GM20000 (cell line): ENCODE measurements around the gene GSTT2.
A peak's percentile ranks its signal among the peaks of the same experiment; 100 is the strongest.
"Not testable (repeated sequence)": the region's sequence is repeated elsewhere in the genome, so short reads cannot be mapped to it uniquely, and the experiment has no call there.

Source experiments
- DNase-seq: peaks from one replicate; pipeline ENCODE4 v3.0.0; 2012; ENCODE audit warnings: low spot score
- TF ChIP-seq, protein P1 (sequence below): IDR thresholded peaks from 2 replicates; pipeline ENCODE4 v1.5.1; 2012; ENCODE audit warnings: mild to moderate bottlenecking, control low read depth; ENCODE audit errors: extremely low read depth, missing control alignments

The GSTT2 gene

DNA sequence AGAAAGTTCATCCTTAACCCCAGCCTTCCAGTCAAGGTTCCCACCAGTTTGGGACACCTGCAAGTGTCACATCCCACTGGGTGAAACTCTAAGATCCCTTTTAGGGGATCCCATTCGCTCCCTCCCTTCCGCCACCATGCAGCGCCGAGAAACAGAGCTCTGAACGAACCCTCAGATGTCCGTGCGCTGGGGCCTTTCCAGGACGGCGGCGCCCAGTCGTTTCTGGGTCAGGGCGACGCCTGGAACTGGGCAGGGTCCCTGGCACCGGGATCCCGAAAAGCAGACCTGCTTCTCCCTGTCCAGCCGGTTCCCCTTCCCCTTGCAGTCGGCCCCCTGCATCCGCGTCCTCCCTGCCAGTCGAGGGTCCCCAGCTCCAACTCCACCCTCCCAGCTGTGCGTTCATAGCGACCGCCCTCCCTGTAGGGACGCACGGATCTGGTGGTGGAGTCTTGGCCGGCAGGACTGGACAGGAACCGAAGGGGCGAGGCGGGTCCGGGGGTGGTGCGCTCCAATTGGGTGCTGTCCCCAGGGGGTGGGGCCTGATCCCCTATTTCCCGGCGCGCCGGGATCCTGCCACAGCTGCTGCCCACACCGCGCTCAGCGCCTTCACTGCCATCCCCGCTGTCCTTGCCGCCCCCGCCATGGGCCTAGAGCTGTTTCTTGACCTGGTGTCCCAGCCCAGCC lies at the start of gene GSTT2:
GSTT2 (plus strand) TSS at position 578 of the 684 bp plus-strand sequence.
- not testable (repeated sequence) for DNase-seq

DNA sequence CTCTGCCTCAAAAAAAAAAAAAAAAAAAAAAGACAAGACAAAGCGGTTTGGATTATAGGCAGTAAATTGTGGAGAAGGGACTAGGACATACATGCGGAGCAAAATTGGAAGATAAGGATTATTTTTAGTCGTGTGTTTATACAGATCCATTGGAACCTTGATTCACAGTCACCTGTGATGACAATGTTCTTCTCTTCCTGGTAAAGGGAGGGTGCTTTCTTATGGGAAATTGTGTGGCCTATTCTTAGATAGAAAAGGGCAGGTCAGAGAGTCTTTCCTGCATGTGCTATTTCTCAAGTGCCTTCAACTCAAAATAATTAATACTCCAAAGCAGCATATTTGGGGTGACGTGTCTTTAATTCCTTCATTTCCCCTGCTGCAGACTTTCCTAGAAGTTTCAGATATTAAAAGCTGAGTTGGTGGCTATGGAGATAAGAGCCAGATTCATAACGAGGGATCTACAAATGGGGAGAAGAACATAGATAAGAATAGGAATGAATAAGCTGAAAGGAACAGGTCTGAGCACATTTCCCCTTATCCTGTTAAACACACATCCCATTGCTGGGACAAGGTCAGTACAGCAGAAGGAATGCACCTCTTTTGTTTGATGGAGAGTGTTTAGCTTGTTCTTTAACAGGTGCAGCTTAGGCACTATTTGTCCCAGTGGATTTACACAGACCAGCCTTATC lies 41.5 kb upstream of the GSTT2 start:
- no peak for DNase-seq
- TF ChIP-seq, protein P1, sequence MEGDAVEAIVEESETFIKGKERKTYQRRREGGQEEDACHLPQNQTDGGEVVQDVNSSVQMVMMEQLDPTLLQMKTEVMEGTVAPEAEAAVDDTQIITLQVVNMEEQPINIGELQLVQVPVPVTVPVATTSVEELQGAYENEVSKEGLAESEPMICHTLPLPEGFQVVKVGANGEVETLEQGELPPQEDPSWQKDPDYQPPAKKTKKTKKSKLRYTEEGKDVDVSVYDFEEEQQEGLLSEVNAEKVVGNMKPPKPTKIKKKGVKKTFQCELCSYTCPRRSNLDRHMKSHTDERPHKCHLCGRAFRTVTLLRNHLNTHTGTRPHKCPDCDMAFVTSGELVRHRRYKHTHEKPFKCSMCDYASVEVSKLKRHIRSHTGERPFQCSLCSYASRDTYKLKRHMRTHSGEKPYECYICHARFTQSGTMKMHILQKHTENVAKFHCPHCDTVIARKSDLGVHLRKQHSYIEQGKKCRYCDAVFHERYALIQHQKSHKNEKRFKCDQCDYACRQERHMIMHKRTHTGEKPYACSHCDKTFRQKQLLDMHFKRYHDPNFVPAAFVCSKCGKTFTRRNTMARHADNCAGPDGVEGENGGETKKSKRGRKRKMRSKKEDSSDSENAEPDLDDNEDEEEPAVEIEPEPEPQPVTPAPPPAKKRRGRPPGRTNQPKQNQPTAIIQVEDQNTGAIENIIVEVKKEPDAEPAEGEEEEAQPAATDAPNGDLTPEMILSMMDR = no peak

DNA sequence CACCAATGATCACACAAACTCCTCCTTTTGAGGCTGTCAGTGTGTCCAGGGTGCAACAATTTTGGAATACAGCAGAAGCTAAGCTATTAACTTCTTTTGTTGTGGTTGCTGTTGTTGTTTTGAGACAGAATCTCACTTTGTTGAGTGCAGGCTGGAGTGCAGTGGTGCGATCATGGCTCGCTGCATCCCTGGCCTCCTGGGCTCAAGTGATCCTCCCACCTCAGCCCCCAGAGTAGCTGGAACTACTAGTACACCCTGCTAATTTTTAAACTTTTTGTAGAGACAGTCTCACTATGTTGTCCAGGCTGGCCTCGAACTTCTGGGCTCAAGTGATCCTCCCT lies 40.9 kb upstream of the GSTT2 start:
- TF ChIP-seq, protein P1 = no peak
- DNase-seq = no peak

DNA sequence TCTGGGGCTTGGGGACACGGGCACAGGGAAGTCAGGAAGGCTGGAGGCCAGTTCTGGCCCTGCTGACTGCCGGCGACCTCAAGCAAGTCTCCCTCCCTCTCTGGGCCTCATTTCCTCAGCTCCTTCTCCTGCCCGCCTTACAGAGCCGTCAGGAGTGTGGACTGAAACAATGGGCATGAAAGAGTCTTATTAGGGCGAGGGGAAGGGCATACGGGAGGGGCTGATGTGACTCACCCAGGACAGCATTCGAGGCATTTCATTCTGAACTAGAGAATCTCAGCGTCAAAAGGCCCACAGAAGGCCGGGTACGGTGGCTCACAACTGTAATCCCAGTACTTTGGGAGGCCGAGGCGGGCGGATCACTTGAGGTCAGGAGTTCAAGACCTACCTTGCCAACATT lies 39.8 kb upstream of the GSTT2 start:
- DNase-seq = not testable (repeated sequence)

DNA sequence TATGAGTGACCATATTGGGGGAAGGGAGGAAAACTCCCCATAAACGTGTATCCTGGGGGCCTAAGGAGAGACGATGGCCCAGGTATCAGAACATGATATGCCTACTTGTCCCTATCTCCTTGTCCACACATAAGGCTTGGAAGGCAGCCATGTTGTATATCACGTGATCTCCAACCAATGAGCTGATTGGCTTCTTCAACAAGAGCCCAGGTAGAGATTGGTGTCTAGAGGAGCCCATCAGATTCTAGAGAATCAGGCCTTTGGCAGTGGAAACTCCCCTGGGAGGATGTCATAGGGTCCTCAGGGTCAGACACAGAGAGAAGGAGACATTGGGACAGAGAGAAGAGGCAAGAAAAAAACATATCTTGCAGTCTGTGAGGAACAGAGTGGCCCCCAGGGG lies 32.5 kb upstream of the GSTT2 start:
- DNase-seq = not testable (repeated sequence)

DNA sequence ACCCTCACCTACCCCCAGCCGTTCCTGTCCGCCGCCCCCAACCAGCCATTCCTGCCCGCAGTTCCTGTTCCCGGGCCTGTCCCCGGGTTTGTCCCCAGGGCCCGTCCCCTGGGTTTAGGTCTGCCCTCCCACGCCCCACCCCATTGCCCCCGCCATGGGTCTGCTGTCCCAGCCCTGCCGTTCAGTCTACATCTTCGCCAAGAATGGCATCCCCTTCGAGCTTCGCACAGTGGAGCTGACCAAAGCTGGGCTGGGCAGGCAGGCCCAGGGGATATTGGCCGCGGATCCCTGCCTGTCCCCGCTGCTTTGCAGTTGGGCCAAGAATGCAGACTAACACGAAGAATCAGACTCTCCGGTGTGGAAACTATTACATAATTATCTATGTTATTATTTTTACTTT lies 30.2 kb upstream of the GSTT2 start:
- DNase-seq = not testable (repeated sequence)

DNA sequence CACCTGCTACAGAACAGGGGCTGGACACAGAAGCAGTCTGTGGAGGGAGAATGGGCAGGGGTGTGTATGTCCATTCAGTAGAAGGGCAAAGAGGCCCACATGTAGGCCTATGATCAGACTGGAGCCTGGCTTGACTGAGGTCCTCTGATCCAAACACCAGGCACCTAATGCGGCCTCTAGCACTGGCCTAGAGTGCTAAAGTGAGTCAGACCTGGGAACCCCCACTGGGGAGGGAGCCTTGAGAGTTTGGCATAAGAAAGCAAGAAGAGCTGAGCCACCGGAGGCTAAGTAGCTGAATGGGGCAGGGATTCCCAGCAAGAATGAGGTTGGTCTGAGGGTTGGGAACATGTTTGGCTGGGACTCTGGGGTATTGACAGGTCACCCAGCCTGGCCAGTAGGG lies 28.6 kb upstream of the GSTT2 start:
- not testable (repeated sequence) for DNase-seq

DNA sequence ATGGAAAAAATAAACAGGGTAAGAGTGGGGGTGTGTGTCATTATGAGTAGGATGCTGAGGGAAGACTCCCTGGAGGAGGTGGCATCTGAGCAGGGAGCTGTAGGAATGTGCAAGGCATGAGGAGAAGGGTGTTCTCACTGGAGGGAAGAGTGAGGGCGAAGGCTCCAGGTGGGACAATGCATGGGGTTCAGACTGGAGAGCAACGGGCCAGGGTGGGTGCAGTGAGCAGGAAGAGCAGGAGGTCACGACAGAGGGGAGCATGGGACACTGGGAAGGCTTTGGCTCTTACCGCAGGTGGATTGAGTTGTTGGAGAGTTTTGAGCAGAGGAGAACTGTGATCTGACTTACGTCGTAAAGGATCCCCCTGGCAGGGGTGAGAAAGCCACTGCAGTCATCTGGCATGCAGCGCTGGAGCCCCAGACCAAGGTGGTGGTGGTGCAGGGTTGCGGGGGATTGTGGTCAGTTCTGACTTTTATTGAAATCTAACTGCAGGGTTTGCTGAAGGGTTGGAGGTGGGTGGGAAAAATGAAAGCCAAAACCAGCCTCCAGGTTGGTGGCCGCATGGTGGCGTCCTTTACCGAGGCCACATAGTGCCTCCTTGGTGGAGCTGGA lies 27.0 kb upstream of the GSTT2 start:
- DNase-seq = not testable (repeated sequence)

DNA sequence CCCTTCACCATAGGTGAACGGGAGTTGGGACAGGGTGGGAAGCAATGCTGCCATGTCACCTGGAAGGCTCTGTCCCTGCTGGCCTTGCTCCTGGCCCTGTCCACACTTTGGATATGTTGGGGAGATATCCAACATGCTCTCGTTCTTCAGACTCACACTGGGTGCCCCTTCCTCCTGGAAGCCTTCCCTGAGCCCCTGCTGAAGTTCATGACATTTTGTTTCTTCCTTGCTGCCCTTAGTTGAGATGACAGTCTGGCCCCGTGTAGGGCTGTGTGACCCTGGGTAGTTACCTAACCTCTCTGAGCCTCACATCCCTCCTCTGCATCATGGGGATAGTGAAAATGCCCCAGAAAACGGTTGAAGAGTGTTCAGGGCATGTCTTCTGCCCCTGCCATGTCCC lies 26.4 kb upstream of the GSTT2 start:
- not testable (repeated sequence) for DNase-seq

DNA sequence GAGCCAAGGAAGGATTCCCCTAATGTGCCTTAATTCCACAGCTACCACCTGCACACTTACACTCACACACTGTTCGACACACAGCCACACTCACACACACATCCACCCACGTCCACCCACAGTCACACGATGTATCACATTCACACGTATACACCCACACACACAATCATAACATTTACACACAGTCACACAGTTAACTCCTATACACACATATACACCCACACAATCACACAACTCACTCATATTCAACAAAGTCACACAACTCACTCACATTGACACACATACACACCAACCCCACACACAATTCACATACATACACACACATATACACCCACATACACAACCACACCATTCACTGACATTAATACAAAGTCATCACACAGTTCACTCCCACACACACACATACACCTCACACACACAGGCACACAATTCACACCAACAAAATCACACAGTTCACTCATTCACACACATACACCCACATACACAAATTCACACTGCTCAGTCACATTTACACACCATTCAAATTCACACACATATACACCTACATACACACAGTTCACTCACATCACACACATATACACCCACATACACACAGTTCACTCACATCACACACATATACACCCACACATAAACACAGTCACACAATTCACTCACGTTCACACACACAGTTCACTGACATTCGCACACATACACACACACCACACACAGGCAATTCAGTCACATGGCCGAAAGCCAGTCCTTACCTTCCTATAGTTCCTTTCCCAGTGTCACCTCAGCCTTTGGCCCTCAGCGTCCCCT lies 25.5 kb upstream of the GSTT2 start:
- not testable (repeated sequence) for DNase-seq

DNA sequence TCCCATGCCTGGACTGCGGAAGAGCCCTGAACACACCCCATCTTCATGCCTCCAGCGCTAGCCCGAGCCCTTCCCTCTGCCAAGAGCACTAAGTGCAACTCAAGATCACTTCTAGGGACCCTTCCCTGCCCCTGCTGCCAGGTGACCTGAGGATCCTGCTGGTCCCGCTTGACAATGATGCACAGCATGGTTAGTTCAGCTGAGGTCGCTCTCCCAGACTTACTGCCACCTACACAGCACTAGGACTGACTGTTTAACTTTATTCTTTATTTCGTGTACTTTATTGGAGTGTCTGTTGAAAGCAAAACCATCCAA lies 25.0 kb upstream of the GSTT2 start:
- DNase-seq = not testable (repeated sequence)

DNA sequence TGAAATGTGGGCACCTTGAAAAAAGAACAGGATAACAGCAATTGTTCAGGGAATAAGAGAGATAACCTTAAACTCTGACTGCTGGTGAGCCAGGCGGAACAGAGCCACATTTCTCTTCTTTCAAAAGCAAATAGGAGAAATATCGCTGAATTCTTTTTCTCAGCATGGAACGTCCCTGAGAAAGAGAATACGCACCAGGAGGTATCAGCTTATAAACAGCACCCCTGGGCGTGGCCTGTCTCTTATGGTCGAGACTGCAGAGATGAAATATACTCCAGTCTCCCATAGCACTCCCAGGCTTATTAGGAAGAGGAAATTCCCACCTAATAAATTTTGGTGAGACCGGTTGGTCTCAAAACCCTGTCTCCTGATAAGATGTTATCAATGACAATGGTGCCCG lies 24.0 kb upstream of the GSTT2 start:
- DNase-seq = not testable (repeated sequence)

DNA sequence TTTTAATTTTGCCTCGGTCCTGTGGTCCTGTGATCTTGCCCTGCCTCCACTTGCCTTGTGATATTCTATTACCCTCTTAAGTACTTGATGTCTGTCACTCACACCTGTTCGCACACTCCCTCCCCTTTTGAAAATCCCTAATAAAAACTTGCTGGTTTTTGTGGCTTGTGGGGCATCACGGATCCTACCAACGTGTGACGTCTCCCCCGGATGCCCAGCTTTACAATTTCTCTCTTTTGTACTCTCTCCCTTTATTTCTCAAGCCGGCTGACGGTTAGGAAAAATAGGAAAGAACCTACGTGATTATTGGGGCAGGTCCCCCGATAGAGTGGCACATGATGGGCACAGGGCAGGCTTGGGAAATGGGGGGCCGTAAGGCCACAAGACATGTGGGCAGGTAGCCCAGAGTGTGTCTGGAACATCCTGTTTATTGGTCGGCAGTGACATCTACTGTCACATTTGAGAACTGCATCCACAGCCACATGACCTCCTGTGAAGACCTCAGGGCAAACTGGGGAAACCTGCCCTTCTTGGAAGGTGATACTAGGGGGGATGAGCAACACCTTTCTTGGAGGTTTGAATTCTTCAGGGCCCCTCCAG lies 23.5 kb upstream of the GSTT2 start:
- TF ChIP-seq, protein P1 = peak; percentile 88
- peak; percentile 73 for DNase-seq

DNA sequence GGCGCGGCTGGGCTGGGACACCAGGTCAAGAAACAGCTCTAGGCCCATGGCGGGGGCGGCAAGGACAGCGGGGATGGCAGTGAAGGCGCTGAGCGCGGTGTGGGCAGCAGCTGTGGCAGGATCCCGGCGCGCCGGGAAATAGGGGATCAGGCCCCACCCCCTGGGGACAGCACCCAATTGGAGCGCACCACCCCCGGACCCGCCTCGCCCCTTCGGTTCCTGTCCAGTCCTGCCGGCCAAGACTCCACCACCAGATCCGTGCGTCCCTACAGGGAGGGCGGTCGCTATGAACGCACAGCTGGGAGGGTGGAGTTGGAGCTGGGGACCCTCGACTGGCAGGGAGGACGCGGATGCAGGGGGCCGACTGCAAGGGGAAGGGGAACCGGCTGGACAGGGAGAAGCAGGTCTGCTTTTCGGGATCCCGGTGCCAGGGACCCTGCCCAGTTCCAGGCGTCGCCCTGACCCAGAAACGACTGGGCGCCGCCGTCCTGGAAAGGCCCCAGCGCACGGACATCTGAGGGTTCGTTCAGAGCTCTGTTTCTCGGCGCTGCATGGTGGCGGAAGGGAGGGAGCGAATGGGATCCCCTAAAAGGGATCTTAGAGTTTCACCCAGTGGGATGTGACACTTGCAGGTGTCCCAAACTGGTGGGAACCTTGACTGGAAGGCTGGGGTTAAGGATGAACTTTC lies 18.7 kb upstream of the GSTT2 start, which contains the start of gene GSTT2B:
GSTT2B (minus strand) TSS at position 112 of the 688 bp plus-strand sequence; CDS start at position 48, 64 bp downstream.
- DNase-seq = not testable (repeated sequence)

DNA sequence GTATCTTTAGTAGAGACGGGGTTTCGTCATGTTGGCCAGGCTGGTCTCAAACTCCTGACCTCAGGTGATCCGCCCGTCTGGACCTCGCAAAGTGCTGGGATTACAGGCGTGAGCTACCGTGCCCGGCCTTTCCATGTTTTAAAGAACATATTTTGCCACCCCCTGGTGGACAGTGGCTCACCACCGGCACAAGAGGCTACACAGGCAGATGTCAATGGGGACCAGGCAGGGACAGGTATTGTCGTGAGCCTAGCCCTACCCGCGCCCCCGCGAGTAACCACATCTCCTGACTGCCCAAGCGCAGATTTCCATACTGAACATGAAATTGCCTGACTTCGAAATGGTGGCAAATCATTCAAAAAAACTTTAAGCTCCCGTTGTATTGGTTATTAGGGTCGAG lies 13.8 kb upstream of the GSTT2 start:
- not testable (repeated sequence) for DNase-seq

DNA sequence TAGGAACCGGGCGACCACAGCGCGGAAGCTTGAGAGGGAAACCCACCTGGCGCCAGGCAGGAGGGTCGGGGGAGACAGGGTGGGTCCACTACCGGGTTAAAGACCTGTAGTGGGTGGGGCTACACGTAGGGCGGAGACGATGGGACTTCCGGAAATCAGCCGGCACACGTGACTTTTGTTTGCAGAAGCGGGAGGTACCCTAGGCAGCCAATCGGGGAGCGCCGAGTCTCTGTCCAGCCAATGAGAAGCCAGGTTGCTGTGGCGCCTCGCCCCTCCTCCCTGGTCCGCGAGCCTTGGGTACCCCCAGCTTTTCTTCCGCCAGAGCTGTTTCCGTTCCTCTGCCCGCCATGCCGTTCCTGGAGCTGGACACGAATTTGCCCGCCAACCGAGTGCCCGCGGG lies 13.4 kb upstream of the GSTT2 start, which contains the start of gene DDTL:
DDTL (plus strand) TSS at position 321 of the 400 bp plus-strand sequence; CDS start at position 348, 27 bp downstream.
- not testable (repeated sequence) for DNase-seq
